Brain pericyte (primary cell): ENCODE measurements around the gene SPON2.

Experiments used
- DNase-seq: peaks from one replicate; pipeline ENCODE4 v3.0.0-alpha.2; 2012; ENCODE audit warnings: low read depth, low spot score

Gene SPON2

GRCh38 chr4:1195109-1195671 is 22.8 kb upstream of the SPON2 start:
- DNase-seq: no peak

- no peak for DNase-seq
Measured at GRCh38 chr4:1194010-1194900, 21.9 kb upstream of the SPON2 start.

- no peak for DNase-seq
Measured at GRCh38 chr4:1193206-1194009, 21.0 kb upstream of the SPON2 start.

- no peak for DNase-seq
Measured at GRCh38 chr4:1192493-1193205, 20.3 kb upstream of the SPON2 start.

GRCh38 chr4:1192091-1192492 is 19.7 kb upstream of the SPON2 start:
- DNase-seq: peak; percentile 76

- DNase-seq: no peak
Measured at GRCh38 chr4:1191621-1192020, 19.2 kb upstream of the SPON2 start.

- no peak for DNase-seq
Measured at GRCh38 chr4:1187182-1187581, 14.8 kb upstream of the SPON2 start.

- DNase-seq: no peak
Measured at GRCh38 chr4:1183985-1184773, 11.8 kb upstream of the SPON2 start.

- no peak for DNase-seq
Measured at GRCh38 chr4:1182313-1182712, 9.9 kb upstream of the SPON2 start.

- DNase-seq: no peak
Measured at GRCh38 chr4:1180663-1181062, 8.3 kb upstream of the SPON2 start.

- no peak for DNase-seq
Measured at GRCh38 chr4:1179976-1180375, 7.6 kb upstream of the SPON2 start.

GRCh38 chr4:1179089-1179441 is 6.7 kb upstream of the SPON2 start:
- DNase-seq: no peak

- no peak for DNase-seq
Measured at GRCh38 chr4:1178300-1179088, 6.1 kb upstream of the SPON2 start.

- no peak for DNase-seq
Measured at GRCh38 chr4:1177274-1178141, 5.1 kb upstream of the SPON2 start.

- DNase-seq: no peak
Measured at GRCh38 chr4:1176398-1177273, 4.3 kb upstream of the SPON2 start.

- DNase-seq: no peak
Measured at GRCh38 chr4:1175635-1176229, 3.3 kb upstream of the SPON2 start.

- no peak for DNase-seq
Measured at GRCh38 chr4:1174941-1175634, 2.7 kb upstream of the SPON2 start.
